Karpas-422 (cell line): ENCODE measurements around the gene SNRPA1. TPM values are rescaled to one million over a fixed set of nuclear protein-coding genes. Genes with fewer than 3 reads are reported as not detected.

ENCODE experiments used
- DNase-seq: peaks from one replicate; pipeline ENCODE4 v3.0.0-alpha.2; 2015
- H2AFZ ChIP-seq: fragments of 200-600 bp; sonication (generic); 2 replicates; pipeline ENCODE4 v1.6.1; 2014; ENCODE audit warnings: antibody characterized with exemption, low read length, mixed read lengths
- H3K27ac ChIP-seq: fragments of 200-600 bp; sonication (generic); 2 replicates; pipeline ENCODE4 v1.5.1; 2014; ENCODE audit warnings: mild to moderate bottlenecking, low read length, moderate library complexity
- H3K27me3 ChIP-seq: fragments of 200-600 bp; sonication (generic); 2 replicates; pipeline ENCODE4 v1.6.1; 2014; ENCODE audit warnings: low read length, mixed read lengths
- H3K36me3 ChIP-seq: fragments of 200-600 bp; sonication (generic); 2 replicates; pipeline ENCODE4 v1.6.1; 2014; ENCODE audit warnings: low read length, mixed read lengths; ENCODE audit not compliant: insufficient read depth
- H3K4me1 ChIP-seq: fragments of 200-600 bp; sonication (generic); 2 replicates; pipeline ENCODE4 v1.6.1; 2014; ENCODE audit warnings: mild to moderate bottlenecking, low read length, mixed read lengths
- H3K4me2 ChIP-seq: fragments of 200-600 bp; sonication (generic); 2 replicates; pipeline ENCODE4 v1.6.1; 2014; ENCODE audit warnings: low read length, low read depth, mild to moderate bottlenecking; ENCODE audit not compliant: poor library complexity, severe bottlenecking
- H3K4me3 ChIP-seq: fragments of 200-600 bp; sonication (generic); 2 replicates; pipeline ENCODE4 v1.5.1; 2014; ENCODE audit warnings: mild to moderate bottlenecking, antibody characterized with exemption, low read length, mixed read lengths
- H3K79me2 ChIP-seq: fragments of 200-600 bp; sonication (generic); 2 replicates; pipeline ENCODE4 v1.6.1; 2014; ENCODE audit warnings: mild to moderate bottlenecking, low read length, mixed read lengths
- H3K9ac ChIP-seq: fragments of 200-600 bp; sonication (generic); 2 replicates; pipeline ENCODE4 v1.6.0; 2014; ENCODE audit warnings: low read length
- H3K9me2 ChIP-seq: fragments of 200-600 bp; sonication (generic), shearing (Covaris generic); replicated peaks from 2 replicates; pipeline ENCODE4 v1.6.0; 2014; ENCODE audit warnings: mild to moderate bottlenecking, low read length, moderate library complexity; ENCODE audit not compliant: insufficient read depth
- H3K9me3 ChIP-seq: fragments of 300-700, 200-600 bp; sonication (generic); 2 replicates; pipeline ENCODE4 v1.6.1; 2014; ENCODE audit warnings: low read length, mixed read lengths
- H4K20me1 ChIP-seq: fragments of 200-600 bp; sonication (generic); 2 replicates; pipeline ENCODE4 v1.6.1; 2014; ENCODE audit warnings: mild to moderate bottlenecking, antibody characterized with exemption, low read length, low read depth; ENCODE audit not compliant: insufficient read depth
- total RNA-seq: library from RNA; depleted of rRNA; stranded (reverse); fragments of >200 nt; shearing (Covaris generic); gene quantifications from 2 replicates; pipeline ENCODE4 v1.2.3, GENCODE V29; 2014; ENCODE audit warnings: low replicate concordance

SNRPA1 gene
- total RNA-seq, 1 experiment from 2014 or later: 52.3 TPM

DNA sequence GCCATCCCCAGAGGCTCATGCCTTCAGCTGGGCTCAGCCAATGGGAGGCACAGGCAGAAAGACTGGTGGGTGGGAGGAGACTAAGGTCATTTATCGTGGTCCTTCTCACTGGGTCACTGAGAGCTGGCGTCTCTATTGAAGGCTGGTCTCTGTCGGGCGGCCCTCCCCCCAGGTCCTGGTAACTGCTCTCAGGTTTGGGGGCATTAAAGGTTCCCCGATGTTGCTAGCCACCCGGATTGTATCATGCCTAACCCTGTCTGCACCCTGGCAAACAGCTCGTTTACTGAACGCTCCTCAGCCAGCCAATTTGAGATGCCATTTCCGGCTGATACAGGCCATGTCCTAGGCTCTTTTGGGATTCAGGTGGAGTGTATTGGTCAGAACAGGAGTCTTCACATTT is 28.3 kb downstream of the SNRPA1 start:
- H3K9me3 ChIP-seq: no peaks in the 10 kb centered on the region
- H3K9ac ChIP-seq: no peak overlapping the region
- no peak overlapping the region for H2AFZ ChIP-seq
- no peaks in the 10 kb centered on the region for H3K9me2 ChIP-seq
- H4K20me1 ChIP-seq: no peaks in the 10 kb centered on the region
- H3K36me3 ChIP-seq: peaks cover 10% of the 10 kb centered on the region; the same call in 1 of the 2 replicates
- H3K27ac ChIP-seq: no peak overlapping the region
- no peaks in the 10 kb centered on the region for H3K27me3 ChIP-seq
- DNase-seq: no peak
- H3K4me2 ChIP-seq: no peak overlapping the region
- H3K79me2 ChIP-seq: no peaks in the 10 kb centered on the region
- H3K4me3 ChIP-seq: no peak overlapping the region
- H3K4me1 ChIP-seq: no peaks in the 10 kb centered on the region

DNA sequence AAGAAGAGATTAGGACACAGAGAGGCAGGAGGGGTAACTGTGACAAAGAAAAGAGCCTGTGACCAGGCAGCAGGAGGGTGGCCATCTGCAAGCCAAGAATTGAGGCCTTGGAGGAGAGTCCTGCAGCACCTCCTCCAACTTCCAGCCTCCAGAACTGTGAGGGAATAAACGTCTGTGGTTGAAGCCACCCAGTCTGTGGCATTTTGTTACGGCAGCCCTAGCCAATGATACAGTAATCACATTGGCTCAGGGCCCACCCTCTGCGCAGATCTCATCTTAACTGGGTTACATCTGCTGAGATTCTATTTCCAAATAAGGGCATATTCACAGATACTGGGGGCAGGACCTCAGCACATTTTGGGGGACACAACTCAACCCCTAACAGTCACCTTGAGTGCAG is 29.0 kb downstream of the SNRPA1 start:
- no peaks in the 10 kb centered on the region for H3K4me1 ChIP-seq
- no peak overlapping the region for H3K27ac ChIP-seq
- no peaks in the 10 kb centered on the region for H3K9me3 ChIP-seq
- H3K9me2 ChIP-seq: no peaks in the 10 kb centered on the region
- no peaks in the 10 kb centered on the region for H4K20me1 ChIP-seq
- peaks cover 2% of the 10 kb centered on the region; the same call in 1 of the 2 replicates for H3K36me3 ChIP-seq
- H3K9ac ChIP-seq: no peak overlapping the region
- no peak overlapping the region for H3K4me2 ChIP-seq
- H3K27me3 ChIP-seq: no peaks in the 10 kb centered on the region
- H2AFZ ChIP-seq: no peak overlapping the region
- no peak for DNase-seq
- no peak overlapping the region for H3K4me3 ChIP-seq
- no peaks in the 10 kb centered on the region for H3K79me2 ChIP-seq

DNA sequence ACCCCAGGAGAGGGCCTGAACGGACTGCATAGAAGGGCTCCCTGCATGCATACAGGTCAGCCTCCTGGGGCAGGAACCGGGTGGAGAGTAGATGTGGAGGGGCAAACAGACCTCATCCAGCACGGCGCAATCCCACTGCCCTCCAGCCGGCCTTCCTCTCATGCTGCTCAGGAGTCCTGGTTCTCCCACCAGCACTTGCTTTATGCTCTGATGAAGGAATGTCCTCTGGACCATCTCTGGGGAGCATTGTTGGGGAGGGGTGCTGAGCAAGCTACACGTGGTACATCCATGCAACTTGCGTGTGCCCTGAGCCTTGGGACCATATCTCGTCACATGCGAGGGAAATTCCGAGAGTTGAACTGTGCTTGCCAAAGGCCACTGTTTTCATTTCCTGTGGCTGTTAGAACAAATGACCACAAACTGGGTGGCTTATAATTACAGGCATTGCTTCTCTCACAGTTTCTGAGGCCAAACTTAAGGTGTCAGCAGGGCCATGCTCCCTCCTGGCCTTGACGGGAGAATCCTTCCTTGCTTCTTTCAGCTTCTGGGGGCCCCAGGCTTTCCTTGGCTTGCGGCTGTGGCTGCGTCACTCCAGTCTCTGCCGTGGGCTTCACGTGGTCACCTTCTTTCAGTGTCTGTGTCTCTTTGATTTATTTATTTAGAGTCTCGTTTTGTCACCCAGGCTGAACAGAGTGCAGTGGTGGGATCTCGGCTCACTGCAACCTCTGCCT is 30.0 kb downstream of the SNRPA1 start:
- no peak overlapping the region for H3K27ac ChIP-seq
- no peak for DNase-seq

GRCh38 chr15:101264011-101264410 is 31.0 kb downstream of the SNRPA1 start:
- no peak for DNase-seq
- no peak overlapping the region for H3K4me2 ChIP-seq
- no peak overlapping the region for H3K27ac ChIP-seq
- no peak overlapping the region for H2AFZ ChIP-seq
- no peaks in the 10 kb centered on the region for H3K9me3 ChIP-seq
- H3K36me3 ChIP-seq: no peaks in the 10 kb centered on the region
- no peaks in the 10 kb centered on the region for H3K9me2 ChIP-seq
- H3K4me3 ChIP-seq: no peak overlapping the region
- no peaks in the 10 kb centered on the region for H4K20me1 ChIP-seq
- H3K27me3 ChIP-seq: no peaks in the 10 kb centered on the region
- H3K79me2 ChIP-seq: no peaks in the 10 kb centered on the region
- H3K9ac ChIP-seq: no peak overlapping the region
- no peaks in the 10 kb centered on the region for H3K4me1 ChIP-seq

More for the DNA sequence above, 30.0 kb downstream of the SNRPA1 start:
- H3K4me1 ChIP-seq: no peaks in the 10 kb centered on the region
- no peak overlapping the region for H3K4me2 ChIP-seq
- no peak overlapping the region for H3K4me3 ChIP-seq
- no peaks in the 10 kb centered on the region for H3K36me3 ChIP-seq
- no peaks in the 10 kb centered on the region for H3K27me3 ChIP-seq
- H3K79me2 ChIP-seq: no peaks in the 10 kb centered on the region
- H3K9me2 ChIP-seq: no peaks in the 10 kb centered on the region
- H3K9me3 ChIP-seq: no peaks in the 10 kb centered on the region
- H3K9ac ChIP-seq: no peak overlapping the region
- H2AFZ ChIP-seq: no peak overlapping the region
- H4K20me1 ChIP-seq: no peaks in the 10 kb centered on the region

- Histone ChIP-seq H3K9ac (no peak overlapping the region), H3K4me1 (no peaks in the 10 kb centered on the region), H4K20me1 (no peaks in the 10 kb centered on the region), H3K36me3 (no peaks in the 10 kb centered on the region), H3K4me2 (no peak overlapping the region), H3K27me3 (no peaks in the 10 kb centered on the region), H3K27ac (no peak overlapping the region), H3K79me2 (no peaks in the 10 kb centered on the region), H3K4me3 (no peak overlapping the region), H3K9me3 (no peaks in the 10 kb centered on the region), H3K9me2 (no peaks in the 10 kb centered on the region), H2AFZ (no peak overlapping the region)
- DNase-seq: no peak
Observed at GRCh38 chr15:101262551-101262950, 32.5 kb downstream of the SNRPA1 start.

GRCh38 chr15:101258238-101259144 is 36.6 kb downstream of the SNRPA1 start:
- Histone ChIP-seq H3K9me2 (no peaks in the 10 kb centered on the region), H3K4me3 (no peak overlapping the region), H3K36me3 (no peaks in the 10 kb centered on the region), H3K9ac (no peak overlapping the region), H3K27me3 (no peaks in the 10 kb centered on the region), H3K4me1 (no peaks in the 10 kb centered on the region), H3K4me2 (no peak overlapping the region), H3K9me3 (no peaks in the 10 kb centered on the region), H4K20me1 (no peaks in the 10 kb centered on the region), H2AFZ (no peak overlapping the region), H3K27ac (no peak overlapping the region), H3K79me2 (no peaks in the 10 kb centered on the region)
- peak; percentile 84 for DNase-seq

DNA sequence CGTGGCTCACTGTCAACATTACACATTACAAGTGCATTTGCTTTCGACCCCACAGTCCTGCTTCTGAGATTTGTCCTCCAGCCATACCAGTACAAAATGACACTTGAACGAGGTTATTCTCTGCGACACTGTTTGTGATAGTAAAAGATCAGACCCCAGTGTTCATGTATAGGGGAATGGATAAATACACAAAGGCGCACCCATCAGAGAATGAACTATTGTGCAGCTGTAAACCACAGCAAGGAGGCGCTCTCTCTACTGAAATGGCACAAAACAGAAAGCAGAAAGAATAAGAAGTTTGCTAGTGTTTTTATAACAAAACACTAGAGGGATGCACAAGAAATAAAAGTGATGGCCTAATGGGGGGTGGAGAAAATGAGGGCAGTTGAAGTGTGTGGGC is 38.3 kb downstream of the SNRPA1 start:
- no peaks in the 10 kb centered on the region for H3K9me2 ChIP-seq
- no peaks in the 10 kb centered on the region for H4K20me1 ChIP-seq
- H3K79me2 ChIP-seq: no peaks in the 10 kb centered on the region
- H3K4me3 ChIP-seq: no peak overlapping the region
- H2AFZ ChIP-seq: no peak overlapping the region
- peak; percentile 71 for DNase-seq
- no peaks in the 10 kb centered on the region for H3K27me3 ChIP-seq
- no peak overlapping the region for H3K9ac ChIP-seq
- no peak overlapping the region for H3K27ac ChIP-seq
- no peak overlapping the region for H3K4me2 ChIP-seq
- peaks cover 8% of the 10 kb centered on the region for H3K4me1 ChIP-seq
- H3K9me3 ChIP-seq: no peaks in the 10 kb centered on the region
- H3K36me3 ChIP-seq: no peaks in the 10 kb centered on the region

DNA sequence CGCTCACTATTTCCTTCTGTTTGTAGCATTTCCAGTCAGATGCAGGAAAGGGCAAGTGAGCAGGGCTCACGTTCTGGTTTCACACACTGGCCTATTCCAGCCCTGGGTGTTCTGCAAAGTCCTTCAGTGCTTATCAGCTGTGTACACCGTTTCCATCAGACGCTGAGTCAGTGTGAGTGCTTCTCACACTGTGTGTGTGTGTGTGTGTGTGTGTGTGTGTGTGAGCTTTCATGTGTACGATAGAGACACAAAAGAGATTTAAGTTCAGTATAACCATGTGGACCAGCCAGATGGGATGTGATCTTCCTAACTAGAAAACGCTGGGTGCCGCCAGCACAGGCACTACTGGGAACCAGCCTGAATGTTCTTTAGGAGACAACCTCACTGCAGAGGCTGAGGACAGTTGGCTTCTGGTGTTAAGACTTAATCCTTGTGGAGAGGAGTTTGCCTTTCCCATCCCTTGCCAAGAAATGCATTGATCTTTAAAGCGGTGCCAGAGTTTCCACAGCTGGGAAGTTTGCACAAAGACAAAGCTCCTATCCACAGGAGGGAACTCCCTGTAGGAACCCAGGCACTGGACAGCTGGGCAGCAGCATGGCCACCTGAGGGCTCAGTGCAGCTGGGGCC is 39.3 kb downstream of the SNRPA1 start:
- DNase-seq: no peak
- H3K9me2 ChIP-seq: no peaks in the 10 kb centered on the region
- no peaks in the 10 kb centered on the region for H3K9me3 ChIP-seq
- H3K36me3 ChIP-seq: no peaks in the 10 kb centered on the region
- H2AFZ ChIP-seq: no peak overlapping the region
- no peak overlapping the region for H3K9ac ChIP-seq
- H3K4me3 ChIP-seq: no peak overlapping the region
- H3K4me2 ChIP-seq: no peak overlapping the region
- peaks cover 2% of the 10 kb centered on the region; the same call in 1 of the 2 replicates for H4K20me1 ChIP-seq
- peaks cover 10% of the 10 kb centered on the region for H3K4me1 ChIP-seq
- H3K27ac ChIP-seq: no peak overlapping the region
- H3K27me3 ChIP-seq: no peaks in the 10 kb centered on the region; the same call in 1 of the 2 replicates
- H3K79me2 ChIP-seq: no peaks in the 10 kb centered on the region
